A549 treated with Hydrocortisone at 1 μM for 4 hours (cell line): ENCODE results near the gene GNPNAT1. TPM values are rescaled to one million over a fixed set of nuclear protein-coding genes. Genes with fewer than 3 reads are reported as not detected.

ENCODE experiments used
- total RNA-seq: library from RNA; stranded (reverse); fragments of 200-300 nt; extraction: Qiagen RNA extraction; gene quantifications from 5 replicates; pipeline ENCODE4 v1.2.3, GENCODE V29; 2022

GNPNAT1 gene
- total RNA-seq = 44.7 to 52.9 TPM (median 49.0 TPM) in 5 replicates

GRCh38 chr14:52791223-52792096 is at the start of gene GNPNAT1:
GNPNAT1 (minus strand) TSS chr14:52791607; CDS start chr14:52784650, 6,957 bp downstream.

GRCh38 chr14:52729925-52730708 is 61.3 kb downstream of the GNPNAT1 start, which contains the start of gene STYX:
STYX (plus strand) TSS chr14:52730166; CDS start chr14:52730475, 309 bp downstream.

Other genes starting within 250 kb of the GNPNAT1 start
- gene TXNDC16, start 239.1 kb downstream of the GNPNAT1 start, total RNA-seq = 0.92 to 1.4 TPM (median 0.98 TPM) in 5 replicates
- 0.05 to 0.25 TPM (median 0.08 TPM) in 5 replicates for gene GPR137C, start 238.8 kb downstream of the GNPNAT1 start, total RNA-seq
- gene ERO1A, start 96.0 kb downstream of the GNPNAT1 start, total RNA-seq = 45.5 to 56.5 TPM (median 51.7 TPM) in 5 replicates
- gene PSMC6, start 84.4 kb downstream of the GNPNAT1 start, total RNA-seq = 80.2 to 123 TPM (median 81.7 TPM) in 5 replicates
- 4.8 to 7.2 TPM (median 5.5 TPM) in 5 replicates for gene STYX, start 61.4 kb downstream of the GNPNAT1 start, total RNA-seq
- 33.9 to 54.9 TPM (median 44.3 TPM) in 5 replicates for gene FERMT2, start 159.4 kb upstream of the GNPNAT1 start, total RNA-seq